Activated T-helper 1 cell treated with anti-CD3 and anti-CD28 coated beads, Interleukin-2, amount 50 U/mL, for 16 hours (primary cell): Measurements from ENCODE around the gene CACNA1B.
"Not testable (repeated sequence)": the region's sequence is repeated elsewhere in the genome, so short reads cannot be mapped to it uniquely, and the experiment has no call there.

ENCODE experiments used
- DNase-seq, 2 donors: peaks; one replicate each; pipeline ENCODE4 v3.0.0-alpha.2; 2020; ENCODE audit warnings: low read depth in 1 of 2, low spot score in 1 of 2

Gene CACNA1B

DNA sequence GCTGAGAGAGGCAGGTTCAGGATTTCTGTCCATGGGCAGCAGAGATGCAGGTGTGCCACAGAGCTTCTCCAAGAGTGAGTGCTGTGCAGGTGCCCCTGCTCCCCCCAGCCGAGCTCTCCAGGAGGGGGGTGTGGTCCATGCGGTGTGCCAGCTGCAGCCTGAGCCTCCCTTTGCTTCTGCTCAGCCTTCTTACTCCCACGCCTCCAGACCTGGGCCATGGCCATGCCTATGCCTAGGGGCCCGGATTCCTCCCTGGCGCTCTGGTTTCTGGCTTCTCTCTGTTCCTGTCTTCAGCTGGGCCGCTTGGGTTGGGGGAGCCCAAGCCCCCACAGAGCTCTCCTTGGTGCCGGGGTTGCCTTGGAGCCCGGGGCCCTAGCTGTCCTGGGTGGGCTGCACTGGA is 133.3 kb downstream of the CACNA1B start:
- DNase-seq: no peak

DNA sequence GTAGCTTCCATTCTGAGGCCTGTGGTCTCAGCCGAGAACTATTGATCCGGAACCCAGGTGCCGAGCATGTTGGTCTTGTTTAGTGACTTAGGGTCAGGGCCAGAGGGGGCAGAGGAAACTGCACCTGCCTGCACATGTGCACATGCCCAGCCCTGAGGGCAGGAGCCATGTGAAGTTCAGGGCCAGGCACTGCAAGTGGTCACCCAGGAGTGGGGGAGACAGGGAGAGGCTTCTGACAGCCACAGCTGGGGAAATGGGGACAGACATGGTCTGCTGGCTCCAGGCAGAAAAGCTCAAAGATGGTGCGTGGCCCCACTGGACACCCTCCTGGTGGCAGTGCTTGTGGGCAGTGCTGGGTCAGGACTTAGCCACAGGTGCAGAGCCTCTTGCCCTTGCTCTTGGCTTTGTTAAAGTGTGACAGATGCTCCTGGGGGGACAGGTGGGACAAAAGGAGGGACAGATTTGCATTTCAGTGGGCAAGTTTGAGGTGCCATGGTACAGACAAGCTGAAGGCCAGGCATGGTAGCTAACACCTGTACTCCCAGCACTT is 134.4 kb downstream of the CACNA1B start:
- no peak for DNase-seq

DNA sequence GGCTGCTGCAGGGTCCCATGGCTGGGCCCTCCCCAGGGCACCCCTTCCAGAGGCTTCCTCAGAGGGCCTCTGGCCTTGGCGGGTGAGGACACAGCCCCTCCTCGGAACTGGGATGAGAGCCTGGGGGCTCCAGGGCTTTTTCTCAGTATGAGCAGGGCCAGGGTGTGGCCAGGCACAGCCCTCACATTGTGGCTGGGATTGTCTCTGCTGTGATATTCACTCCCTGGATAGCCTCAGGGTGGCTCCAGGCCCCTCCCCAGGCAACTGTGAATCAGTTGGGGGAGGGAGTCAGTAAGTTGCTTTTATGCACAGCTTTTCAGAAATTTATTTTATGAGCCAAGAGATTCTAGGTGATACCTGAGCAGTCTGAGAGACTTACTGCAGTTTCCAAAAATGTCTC is 135.7 kb downstream of the CACNA1B start:
- no peak for DNase-seq

DNA sequence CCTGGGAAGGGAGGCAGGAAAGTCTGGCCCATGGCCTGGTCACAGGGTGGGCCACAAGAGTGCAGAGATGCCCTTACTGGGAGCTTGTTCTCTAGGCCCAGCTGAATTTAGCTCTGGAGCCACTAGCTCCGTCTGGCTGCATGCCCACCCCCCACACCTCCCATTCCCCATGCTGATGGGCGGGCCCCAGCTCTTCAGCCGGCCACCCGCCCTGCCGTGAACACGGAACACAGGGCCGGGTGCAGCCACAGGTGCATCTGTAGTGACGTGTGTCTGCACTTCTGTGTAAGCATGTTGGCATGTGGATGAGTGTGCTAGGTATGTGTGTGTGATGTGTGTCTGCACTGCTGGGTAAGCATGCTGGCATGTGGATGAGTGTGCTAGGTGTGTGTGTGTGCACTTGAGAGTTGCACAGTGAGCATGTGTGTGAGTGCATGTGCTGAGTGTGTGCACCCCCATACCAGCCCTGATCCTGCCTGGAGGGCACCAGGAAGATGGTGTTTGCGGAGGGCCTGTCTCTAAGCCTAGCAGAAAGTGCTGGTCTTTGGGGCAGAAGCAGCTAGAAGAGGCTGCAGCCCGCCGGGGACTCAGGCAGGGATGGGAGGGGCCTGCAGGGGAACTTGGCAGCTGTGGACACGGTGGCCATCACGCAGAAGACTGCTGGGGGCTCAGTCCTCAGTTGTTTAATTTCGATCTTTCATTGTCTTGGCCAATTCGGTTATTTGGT is 136.4 kb downstream of the CACNA1B start:
- DNase-seq: no peak

DNA sequence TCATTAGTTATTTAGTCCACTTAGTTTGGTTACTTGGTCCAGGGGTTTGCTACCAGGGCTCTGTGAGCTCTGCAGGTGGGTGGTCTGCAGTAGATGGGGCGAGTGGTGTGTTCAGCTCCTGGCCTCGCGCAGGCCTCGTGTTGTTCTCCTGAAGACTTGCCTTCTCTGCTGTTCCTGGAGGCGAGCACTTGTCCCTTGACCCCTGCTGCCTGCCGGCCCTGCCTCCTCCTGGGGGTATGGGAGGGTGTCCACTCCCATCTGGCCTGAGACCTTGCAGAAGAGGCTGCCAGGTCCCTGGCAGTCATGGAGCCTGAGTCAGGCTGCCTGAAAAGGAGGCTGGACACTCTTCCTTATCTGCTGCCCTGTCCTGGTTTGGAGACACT is 137.0 kb downstream of the CACNA1B start:
- DNase-seq: no peak

DNA sequence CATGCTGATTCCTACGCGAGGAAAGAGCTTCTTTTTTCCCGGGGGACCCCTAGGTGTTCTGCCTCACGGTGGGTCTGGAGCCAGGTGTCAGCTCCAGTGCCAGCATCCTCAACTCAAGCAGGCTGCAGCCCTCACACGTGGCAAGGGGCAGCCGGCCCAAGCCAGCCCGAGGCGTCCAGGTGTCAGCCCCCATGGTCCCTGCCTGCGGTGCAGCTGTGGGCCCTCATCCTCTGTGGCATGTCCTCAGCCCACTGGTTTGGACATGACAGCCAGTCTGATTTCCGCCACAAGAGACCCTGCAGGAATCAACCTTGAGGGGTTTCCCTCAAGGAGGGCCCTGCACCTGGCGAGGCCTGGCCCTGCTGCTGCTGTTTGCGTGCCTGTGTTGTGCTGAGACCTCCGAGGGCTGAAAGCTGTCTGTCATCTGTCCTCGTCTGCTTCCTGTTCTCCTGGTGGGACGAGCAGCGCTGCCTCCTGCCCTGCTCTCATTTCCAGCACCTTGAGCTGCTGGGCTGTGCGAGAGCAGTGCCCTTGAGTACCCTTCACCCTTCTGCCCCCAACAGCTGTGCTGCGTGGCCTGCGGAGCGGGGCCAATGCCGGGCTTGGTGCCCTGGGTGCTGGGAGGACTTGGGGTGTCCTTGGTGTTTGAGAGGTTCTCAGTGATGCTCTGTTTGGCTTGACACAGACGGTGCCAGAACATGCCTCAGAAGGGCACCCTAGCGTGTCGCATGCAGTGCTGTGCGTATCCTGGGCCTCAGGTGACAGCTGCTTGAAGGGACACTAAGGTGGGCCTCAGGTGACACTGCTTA is 137.6 kb downstream of the CACNA1B start:
- DNase-seq: no peak

DNA sequence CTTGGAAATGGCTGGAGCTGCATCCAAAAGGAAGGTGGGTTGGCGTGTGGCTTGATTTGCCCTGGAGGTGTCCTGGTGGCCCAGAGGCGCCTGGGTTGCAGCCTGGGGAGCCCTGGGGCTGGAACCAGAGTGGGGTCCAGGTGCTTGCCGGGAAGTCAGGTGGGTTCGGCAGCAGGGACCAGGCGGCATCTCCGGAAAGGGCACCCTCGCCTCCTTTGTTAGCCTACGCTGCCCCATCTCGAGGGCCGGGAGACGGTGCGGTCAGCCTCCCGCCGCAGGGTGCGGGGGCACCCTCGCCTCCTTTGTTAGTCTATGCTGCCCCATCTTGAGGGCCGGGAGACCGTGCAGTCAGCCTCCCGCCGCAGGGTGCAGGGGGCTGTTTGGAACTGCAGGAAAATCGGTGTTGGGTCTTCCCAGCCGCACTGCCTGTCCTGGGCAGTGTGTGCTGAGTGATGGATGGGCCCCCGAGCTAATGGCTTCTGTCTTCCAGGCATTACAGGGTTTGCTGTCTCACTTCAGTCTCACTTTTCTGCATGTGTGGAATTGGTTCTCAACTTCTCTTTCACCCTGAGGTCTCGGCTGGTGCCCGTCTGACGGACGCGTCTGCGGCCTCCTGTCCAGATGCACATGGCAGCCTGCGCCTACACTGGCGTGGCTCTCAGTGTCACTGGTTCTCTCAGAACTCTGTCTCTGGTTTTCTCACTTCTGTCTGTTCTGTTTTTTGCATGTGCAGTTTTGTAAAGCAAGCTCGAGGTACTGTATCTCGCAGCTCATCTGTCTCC is 139.0 kb downstream of the CACNA1B start:
- DNase-seq: no peak

DNA sequence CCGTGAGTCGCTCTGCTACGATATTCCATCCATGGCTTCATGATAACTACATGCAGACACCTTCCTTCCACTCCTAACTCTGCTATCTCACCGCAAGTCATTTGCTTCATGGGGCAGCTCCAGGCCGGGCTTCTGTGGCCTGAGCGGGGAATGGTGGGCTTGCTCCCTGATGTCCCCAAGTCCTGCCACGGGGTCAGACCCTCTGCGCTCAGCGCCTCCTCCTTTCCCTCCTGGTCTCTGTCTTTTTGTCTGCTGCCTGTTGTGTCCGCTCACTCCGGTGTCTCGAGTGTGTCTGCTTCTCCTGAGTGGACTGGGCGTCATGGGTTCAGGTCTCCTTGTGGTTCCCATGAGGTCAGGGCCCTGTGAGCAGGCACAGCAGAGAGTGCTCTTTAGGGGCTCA is 139.6 kb downstream of the CACNA1B start:
- DNase-seq: no peak

DNA sequence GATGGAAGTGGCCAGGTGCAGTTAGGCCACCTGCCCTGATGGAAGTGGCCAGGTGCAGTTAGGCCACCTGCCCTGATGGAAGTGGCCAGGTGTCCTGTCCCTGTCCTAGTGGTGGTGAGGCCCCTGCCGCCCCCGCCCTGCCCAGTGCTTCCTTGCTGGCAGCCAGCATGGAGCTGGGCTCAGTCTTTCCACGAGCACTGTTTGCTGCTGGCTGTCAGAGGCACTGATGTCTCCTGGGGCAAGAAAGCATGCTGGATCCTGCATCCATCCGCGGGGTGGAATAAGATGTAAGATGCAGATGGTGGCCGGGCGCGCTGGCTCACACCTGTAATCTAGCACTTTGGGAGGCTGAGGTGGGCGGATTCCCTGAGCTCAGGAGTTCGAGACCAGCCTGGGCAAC is 141.9 kb downstream of the CACNA1B start:
- DNase-seq: not testable (repeated sequence)

DNA sequence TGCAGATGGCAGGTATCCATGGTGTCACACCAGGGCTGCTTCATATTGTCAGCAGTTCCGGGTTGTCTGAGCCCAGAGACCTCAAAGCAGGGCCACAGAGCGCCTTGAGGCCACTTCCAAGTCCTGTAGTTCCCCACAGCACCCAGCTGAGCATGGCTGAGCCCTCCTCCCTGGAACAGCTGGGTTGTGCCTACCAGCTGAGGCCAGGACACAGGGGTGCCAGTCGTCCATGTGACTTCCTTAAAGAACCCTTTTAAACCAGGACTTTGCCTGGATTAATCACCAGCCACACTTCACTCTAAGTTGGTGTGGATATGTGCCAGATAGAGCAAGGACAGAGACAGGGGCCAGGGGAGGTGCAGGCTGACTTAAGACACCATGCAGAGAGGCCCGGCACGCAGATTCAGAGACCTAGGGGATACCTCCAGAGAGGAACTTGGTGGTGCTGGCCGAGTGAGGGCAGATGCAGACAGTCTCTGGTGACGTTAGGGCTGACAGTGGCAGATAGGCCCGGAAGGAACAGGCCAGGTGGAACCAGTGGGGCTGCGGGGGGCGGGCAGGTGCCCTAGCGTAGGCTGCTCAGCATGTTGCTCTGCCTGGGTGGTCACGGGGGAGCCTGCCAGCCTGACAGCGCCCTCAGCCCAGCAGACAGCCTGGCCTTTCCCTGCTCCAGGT is 142.7 kb downstream of the CACNA1B start:
- no peak for DNase-seq

DNA sequence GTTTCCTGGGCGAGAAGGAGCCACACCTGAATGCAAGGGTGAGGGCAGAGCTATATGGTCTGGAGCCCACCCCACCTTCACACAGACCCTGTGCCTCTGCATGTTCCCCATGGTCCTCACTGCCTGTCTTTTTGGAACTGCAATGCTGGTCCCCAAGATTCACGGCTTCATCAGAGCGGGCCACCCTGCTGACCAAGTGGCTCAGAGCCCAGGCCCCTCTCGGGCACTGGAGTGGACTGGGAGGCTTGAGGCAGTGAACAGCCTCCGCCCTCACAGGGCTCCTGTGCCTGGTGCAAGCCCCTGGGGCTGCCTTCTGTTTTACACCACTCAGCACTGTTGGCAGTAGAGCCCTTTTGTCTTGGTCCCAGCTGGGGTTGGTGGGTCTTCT is 143.2 kb downstream of the CACNA1B start:
- no peak for DNase-seq

DNA sequence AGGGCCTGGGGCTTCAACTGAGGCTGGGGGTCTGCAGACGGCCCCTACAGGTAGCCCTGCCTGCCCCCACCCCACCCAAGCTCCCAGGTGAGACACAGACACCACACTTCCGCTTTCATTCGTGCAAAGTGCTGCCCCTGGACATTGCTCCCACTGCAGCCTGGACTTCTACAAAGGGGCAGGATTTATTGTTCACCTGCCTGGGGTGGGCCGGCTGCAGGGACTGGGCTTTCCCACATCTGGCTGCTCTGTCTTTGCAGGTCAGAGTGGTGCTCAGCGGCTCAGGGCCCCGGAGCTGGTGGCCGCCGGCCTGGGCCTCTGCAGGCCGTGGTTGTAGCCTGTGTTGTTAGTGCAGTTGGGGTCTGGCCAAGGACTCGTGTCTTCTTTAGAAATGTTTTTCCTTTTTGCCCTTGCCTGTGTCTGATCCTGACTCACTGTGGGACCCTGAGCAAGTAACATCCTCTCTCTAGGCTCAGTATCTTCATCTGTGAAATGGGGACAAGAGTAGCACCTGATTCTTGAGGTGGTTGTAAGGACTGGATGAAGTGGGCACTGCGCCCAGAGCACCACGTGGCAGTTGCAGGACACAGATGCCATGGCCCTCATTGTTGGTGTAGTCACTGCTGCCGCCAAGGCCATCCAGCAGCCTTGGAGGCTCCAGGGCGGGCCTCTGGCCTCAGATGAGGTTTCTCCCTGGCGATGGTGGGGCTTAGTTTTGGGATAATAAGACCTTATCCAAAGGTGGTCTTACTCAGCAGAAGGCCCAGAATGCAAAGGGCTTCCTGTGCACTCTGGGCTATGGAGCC is 143.9 kb downstream of the CACNA1B start:
- no peak for DNase-seq

DNA sequence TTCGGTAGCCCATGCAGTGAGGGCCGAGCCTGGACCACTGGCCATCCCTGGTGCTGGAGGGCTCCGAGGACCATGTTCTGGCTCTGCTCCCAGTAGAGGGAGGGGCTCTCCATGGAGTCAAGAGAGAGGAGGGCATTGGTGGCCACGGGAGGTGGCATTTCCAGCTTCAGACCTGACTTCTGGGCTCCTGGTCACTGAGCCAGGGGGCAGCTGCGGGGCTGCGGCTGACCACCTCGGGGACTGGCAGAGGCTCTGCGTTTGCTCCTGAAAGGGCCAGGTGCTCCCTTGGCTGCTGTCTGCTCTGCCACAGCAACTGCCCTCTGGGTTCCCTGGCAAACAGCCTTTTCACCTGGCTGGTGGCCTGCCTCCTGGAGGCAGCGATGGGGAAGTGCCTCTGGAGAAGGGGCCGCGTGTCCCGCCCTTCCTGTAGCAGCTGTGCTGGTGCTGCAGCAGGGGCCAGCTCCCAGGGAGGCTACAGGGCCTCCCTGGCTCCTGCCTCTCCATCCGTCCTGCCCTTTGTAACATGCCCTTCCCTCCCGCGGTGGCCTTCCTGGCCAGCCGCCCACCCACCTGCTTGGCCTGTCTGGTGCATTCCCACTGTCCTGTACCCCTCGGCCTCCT is 144.6 kb downstream of the CACNA1B start:
- no peak for DNase-seq

DNA sequence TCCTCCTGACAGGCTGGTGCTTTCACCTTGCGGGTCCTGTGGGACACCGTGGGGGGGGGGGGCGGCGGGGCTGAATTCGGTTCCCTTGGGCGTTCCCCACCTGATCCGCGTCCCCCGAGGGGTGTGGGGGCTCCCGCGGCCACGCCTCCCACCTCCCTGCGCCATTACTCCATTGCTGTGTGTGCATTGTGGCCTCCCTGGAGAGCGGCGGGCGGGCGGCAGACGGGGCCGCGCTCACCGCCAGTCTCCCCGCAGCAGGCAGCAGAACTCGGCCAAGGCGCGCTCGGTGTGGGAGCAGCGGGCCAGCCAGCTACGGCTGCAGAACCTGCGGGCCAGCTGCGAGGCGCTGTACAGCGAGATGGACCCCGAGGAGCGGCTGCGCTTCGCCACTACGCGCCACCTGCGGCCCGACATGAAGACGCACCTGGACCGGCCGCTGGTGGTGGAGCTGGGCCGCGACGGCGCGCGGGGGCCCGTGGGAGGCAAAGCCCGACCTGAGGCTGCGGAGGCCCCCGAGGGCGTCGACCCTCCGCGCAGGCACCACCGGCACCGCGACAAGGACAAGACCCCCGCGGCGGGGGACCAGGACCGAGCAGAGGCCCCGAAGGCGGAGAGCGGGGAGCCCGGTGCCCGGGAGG is 145.3 kb downstream of the CACNA1B start:
- DNase-seq: no peak

DNA sequence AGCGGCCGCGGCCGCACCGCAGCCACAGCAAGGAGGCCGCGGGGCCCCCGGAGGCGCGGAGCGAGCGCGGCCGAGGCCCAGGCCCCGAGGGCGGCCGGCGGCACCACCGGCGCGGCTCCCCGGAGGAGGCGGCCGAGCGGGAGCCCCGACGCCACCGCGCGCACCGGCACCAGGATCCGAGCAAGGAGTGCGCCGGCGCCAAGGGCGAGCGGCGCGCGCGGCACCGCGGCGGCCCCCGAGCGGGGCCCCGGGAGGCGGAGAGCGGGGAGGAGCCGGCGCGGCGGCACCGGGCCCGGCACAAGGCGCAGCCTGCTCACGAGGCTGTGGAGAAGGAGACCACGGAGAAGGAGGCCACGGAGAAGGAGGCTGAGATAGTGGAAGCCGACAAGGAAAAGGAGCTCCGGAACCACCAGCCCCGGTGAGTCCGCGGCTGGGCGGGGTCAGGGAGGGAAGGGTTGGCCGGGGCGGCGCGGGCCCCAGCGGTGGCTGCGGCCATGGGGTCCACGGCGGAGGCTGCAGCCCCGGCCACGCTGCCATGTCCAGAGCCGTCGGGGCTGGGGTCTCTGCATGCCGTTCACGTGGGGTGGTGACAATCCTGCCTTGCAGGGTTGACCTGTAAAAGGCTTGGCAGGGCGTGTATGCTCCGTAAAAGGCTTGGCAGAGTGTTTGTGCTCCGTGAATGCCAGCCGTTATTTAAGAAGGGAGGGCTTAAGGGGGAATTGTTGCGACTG is 146.0 kb downstream of the CACNA1B start:
- no peak for DNase-seq

DNA sequence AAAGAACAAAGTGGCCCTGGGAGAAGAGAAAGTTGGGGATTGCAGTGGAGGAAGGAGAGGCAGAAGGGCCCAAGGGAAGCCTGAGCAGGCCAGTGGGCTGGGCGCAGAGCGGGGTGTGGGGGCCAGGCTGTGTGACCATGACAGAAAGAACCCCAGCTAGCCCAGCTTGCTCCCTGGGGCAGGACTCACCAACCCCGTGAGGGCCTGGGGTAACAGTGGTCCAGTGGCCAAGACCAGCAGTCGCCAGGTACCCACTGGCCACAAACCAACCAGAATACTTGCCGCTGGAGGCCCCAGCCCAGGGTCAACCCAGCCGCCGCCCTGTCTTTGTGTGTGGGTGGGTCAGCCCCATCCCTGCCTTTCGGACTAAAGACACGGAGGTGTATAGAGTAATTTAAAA is 146.5 kb downstream of the CACNA1B start:
- no peak for DNase-seq

DNA sequence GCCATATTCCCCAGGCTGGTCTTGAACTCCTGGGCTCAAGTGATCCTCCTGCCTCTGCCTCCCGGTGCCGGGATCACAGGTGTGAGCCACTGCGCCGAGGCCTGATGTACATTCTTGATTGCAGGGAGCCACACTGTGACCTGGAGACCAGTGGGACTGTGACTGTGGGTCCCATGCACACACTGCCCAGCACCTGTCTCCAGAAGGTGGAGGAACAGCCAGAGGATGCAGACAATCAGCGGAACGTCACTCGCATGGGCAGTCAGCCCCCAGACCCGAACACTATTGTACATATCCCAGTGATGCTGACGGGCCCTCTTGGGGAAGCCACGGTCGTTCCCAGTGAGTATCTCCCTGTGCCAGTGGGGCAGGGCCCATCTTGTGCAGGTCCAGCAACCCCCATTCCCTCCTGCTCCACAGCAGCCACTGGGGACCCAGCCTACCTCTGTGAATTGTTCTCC is 147.3 kb downstream of the CACNA1B start:
- DNase-seq: no peak

DNA sequence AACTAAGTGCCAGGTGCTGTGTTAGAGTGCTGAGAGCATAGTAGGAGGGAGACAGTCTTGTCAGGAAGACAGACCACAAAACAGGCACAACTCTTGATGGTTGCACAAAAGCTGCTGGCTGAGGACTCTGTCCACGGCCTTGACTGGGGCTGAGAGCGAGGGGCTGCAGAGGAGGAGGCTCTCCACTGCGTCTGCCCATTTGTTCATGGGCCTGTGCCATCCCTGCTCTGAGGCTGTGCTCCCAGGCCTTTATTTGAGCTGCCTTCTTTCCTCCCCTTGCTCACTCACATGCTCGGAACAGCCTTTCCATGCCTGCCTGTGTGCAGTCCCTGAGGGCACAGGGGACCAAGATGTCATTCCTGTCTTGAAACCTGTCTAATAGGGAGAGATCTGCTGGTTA is 147.8 kb downstream of the CACNA1B start:
- DNase-seq: no peak

DNA sequence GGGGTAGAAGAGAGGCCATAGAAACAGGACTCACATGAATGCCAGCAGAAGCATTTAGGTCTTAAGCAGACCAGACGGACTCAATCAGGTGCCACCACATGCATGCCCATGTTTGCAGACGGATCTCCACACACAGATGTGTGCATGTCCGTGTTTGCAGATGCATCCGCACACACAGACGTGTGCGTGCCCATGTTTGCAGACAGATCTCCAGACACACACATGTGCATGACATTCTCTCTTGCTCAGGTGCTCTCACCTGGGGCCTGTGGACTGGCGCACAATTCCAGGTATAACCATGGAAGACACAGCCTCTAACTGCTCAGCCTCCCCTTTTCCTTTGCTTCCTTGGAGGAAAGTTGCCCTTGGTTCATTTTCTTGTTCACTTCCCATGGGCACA is 148.3 kb downstream of the CACNA1B start:
- no peak for DNase-seq
